GM18499 (cell line): Measurements from ENCODE around the gene GFOD1.
"Not testable (repeated sequence)": the region's sequence is repeated elsewhere in the genome, so short reads cannot be mapped to it uniquely, and the experiment has no call there.

Experiments
- ATAC-seq: cut with Tn5 transposase; IDR thresholded peaks from one replicate; pipeline ENCODE4 v1.9.1; 2021; ENCODE audit warnings: moderate number of reproducible peaks; ENCODE audit not compliant: insufficient read depth, unreplicated experiment

Gene GFOD1

DNA sequence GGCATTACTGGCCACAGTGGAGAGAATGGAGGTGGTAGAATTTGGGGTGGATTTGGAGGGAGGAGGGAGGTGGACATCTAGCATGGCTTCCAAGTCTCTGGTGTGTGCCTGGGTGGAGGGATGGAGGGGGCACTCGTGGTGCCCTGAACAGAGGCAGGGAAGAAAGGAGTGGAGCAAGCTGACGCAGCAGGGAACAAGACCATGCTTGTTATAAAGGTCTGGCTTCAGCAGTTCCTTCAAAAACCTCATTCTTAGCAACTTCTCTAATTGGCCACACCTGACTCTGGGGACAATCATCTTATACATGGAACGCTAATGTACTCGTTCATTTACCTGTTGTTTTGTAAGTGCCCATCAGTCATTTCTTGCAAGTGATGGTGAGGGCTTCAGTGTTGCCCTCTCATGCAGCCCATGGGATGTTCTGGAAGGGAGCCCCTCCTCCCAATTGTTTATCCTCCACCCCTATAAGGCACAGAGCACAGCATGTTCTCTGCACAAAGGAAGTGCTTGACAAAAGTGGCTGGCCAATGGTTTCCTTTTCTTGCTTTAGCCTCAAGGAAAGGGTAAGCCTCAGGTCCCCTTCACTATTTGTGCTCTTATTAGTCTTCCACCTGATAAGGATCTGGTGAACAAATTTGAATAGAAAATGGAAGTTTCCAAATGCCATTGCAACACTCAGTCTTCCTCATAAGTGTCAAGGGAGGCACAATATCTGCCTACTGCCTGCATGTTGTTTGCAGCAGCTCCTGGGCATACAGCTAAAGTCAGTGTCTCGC lies 39.3 kb downstream of the GFOD1 start:
- no peak for ATAC-seq

DNA sequence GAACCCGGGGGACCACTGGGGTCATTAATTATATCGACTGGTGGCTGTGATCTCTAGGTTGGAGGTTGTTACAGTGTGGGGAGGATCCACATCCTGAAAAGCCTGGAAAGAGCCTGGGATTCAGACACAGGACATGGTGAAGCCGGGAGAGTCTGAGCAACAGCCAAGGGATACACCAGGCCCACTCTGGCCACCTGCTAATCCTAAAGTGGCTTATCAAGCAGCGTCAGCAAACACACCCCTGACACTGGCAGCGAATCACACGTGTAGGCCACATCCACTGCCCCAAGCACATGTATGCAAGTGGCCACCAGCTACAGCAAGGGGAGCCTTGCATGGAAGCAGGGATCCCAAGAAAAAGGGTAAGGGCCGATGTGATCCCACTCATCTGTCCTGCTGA lies 41.0 kb downstream of the GFOD1 start:
- no peak for ATAC-seq

DNA sequence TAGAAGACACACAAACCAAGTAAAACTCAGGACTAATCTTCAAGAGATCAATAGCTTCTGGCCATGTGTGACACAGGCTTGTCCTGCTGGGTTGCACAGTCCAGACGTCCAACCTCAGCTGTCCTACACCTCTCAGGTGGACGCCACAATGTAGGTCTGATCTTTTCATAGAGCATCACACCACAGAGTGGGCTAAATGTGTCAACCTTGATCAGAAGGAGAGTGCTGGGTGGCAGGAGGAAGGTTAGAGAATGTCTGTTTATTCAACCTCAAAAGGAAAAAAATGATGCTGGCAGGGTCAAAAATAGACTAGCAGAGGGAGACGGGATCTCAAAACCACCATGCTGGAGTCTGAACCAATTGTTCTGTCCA lies 41.7 kb downstream of the GFOD1 start:
- no peak for ATAC-seq

DNA sequence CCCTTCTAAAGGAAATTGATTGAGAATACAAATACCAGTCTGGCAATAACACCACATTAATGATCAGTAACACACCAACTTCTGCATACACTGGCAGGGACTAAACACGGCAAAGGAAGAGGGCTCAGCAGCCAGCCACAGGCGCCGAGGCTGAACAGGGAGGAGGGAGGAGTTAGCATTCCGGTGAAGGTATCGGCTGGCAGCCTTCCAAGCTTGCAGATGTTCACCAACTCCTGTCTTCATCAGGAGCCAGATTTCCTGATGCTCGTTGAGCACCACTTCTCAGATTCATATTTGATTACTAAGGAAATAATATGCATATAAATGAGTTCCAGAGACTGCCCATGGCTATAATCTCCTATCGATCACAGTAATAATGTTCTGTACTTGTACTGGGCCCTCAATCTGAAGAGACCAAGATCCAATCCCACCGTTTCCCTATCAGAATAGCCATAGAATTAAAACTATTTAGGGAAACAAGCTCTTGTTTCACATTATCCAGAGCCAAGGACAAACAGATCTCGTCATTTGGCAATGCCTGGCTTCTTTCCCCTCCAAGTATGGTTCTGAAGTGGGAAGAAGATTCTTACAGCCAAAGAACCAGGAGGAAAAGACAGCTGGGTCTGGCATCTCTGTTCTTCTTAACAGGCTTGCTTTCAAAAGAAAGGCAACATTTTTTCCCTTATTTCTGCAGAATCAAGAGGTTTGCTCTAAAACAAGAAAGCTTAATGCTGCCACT lies 42.2 kb downstream of the GFOD1 start:
- no peak for ATAC-seq

DNA sequence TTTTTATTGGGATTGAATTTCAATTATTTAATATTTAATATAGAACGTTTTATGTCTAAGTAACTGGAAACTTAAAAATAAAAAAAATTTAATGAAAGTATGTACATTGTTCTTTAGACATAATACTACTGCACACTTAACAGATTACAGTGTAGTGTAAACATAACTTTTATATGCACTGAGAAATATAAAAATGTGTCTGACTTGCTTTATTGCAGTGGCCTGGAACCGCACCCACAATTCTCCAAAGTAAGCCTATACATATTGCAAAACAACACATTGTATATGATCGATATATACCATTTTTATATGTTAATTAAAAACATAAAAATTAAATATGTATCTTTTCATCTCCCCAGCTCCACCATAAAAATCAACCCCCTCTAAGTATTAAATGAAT lies 42.8 kb downstream of the GFOD1 start:
- ATAC-seq: no peak

DNA sequence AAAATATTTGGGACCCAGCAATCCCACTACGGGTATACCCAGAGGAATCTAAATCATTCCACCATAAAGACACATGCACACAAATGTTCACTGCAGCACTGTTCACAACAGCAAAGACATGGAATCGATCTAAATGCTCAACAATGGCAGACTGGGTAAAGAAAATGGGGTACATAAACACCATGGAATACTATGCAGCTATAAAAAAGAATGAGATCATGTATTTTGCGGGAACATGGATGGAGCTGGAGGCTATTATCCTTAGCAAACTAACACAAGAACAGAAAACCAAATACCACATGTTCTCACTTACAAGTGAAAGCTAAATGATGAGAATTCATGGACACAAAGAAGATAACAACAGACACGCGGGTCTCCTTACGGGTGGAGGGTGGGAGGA lies 43.4 kb downstream of the GFOD1 start:
- ATAC-seq: not testable (repeated sequence)

DNA sequence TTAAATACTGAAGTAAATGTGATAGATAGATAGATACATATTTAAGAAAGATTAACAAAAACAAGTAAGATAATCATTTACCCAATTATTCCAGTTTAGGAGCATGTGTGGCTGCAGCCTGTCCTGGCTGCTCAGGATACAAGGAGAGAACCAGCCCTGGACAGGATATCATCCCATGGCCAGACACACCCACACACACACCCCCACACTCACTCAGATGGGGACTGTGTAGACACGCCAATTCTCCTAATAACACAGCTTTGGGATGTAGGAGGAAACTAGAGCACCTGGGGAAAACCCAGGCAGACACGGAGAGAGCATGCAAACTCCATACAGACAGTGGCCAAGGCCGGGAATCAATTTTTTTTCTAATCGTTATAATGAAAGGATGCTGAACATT lies 45.6 kb downstream of the GFOD1 start:
- ATAC-seq: no peak

DNA sequence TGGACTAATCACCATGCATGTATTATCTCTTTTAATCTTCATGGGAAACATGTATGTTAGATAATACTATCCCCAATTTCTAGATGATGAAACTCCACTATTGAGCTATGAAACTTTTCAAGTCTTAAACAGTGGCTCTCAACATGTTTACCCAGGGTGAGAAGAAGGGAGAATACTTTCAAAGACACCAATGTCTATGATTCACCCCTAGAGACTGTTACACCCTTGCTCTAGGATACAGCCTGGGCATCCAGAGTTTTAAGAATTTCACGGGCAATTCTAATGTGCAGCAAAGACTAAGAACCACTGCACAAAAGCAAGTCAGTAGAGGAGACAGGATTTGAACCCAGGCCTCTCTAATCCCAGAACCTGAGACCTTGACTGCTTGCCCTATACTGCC lies 47.8 kb downstream of the GFOD1 start:
- no peak for ATAC-seq

DNA sequence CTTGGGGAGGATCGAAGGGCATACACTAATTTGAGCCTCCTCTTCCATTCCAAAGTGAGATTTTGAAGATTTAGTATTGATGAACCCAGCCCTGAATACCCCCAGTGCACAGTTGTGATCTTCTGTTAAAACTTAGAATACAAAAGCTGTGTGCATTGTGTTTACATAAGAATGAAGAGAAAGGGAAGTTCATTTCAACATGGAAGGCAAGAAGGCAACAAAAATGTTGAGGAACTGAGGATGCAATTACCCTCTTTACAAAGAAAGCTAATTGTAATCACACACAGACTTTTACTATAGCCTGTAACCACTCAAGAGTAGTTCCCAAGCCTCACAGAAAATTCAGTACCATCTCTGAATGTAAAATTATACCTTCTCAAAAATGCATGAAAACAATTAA lies 49.3 kb downstream of the GFOD1 start:
- no peak for ATAC-seq

DNA sequence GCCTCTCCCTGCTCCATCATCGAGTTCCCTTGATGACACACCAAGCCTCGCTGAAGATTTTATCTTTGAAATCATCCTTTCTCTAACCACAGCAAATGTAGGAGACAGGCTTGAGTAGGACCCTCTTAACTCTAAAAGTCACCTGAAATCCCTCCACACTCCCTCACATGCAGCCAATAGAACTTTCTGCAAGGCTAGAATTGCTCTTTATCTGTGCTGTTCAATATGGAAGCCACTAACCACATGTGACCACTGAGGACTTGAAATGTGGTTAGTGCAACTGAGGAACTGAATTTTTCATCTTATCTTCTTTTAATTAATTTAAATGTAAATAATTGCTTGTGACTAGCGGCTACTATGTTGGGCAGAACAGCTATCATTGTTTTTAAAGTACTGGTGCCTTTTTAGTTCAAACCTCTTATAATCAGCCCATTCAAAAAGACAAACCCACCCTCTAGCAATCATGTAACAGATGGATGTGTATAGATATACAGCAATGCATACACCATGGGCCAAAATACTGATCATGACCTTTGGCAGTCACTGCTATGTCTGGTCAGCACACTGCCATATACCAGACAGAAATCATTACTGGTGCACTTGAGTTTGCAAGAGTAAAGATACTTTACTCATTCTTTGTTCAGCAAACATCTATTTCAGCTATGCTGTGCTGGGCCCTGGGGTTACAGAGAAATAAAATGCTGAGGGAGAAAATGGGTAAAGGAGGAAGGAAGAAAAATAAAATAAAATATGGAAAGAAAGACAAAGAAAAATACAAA lies 50.0 kb downstream of the GFOD1 start:
- no peak for ATAC-seq

DNA sequence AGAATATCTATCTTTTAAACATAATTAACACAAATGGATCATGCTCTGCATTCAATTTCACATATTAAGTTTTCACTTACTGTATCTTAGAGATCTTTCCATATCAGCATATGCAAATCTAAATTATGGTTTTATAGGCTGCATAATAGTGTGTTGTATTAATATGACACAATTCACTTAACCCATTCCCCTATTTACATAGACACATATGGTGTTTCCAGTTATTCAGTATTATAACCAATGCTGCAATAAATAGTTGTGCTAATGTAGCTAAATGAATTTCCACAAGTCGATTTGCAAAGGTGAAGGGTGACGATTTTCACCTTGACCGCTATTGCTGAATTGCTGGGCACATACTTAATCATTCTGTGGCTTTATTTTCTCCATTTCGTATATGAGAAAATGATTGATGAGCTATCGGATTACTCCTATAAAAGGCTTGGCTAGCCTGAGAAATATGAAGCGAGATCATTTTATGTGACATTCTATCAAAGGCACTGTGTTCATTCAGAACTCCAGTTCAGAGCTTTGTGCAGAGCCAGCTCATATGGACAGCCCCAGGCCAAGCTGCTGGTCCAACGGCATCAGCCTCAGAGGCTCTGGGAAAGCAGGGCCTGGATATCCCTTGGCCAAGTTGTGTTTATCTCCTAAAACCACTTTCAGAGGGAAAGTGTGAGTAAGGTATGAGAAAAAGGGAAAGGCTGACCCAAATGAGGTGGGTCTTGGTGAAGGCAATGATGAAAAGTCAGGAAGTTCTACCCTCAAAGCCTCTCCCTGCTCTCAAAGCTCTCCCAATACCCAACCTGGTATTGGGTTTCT lies 50.8 kb downstream of the GFOD1 start:
- ATAC-seq: no peak

DNA sequence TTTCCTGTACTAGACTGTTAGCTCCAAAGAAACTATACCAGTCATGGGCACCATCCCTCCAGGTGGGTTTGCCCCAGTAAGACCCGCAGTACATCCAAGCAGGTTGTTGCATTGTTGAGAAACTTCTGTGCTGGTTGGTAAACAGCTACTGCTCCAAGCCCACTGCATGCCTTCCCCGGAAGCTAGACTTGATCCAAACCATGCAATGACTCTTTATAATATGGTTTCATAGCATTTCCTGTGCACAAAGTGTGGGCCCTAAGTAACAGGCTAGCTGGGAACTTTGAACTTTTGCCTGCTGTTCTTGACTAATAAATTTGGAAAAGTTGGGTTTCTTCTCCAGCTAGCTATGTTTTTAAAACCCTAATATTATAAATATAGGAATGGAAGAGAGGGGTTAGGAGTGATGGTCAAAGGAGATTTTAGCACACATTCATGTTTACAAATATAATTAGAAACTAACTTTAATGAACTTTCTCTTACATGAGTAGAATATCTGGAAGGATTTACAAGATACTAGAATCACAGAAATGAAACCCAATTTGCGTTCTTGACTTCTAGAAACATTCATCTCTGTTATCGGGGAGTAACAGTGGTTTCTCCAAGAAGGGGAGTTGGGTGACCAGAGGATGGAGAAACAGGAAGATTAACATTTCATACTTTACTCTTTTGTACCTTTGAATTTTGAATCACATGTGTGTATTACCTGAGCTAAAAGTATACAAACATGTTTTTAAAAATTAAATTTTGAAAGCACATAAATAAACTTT lies 51.7 kb downstream of the GFOD1 start:
- no peak for ATAC-seq

DNA sequence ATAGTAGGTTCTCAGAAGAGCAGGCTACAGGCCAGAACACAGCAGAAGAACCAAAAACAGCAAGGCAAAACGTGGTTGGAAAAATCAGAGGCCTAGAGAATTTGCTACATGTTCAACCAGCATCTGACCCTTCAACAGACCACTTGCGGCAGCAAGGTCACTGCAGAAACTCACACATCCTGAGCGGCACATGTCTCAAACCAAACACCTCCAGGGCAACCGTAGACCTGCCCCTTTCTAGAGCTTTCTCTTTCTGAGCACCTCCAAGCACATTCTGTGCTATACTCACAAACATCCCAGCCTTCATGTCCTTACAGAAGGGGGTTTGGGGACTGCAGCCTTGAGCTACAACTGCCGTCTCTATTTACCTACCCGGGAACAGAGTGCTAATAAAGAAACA lies 52.6 kb downstream of the GFOD1 start:
- ATAC-seq: no peak

DNA sequence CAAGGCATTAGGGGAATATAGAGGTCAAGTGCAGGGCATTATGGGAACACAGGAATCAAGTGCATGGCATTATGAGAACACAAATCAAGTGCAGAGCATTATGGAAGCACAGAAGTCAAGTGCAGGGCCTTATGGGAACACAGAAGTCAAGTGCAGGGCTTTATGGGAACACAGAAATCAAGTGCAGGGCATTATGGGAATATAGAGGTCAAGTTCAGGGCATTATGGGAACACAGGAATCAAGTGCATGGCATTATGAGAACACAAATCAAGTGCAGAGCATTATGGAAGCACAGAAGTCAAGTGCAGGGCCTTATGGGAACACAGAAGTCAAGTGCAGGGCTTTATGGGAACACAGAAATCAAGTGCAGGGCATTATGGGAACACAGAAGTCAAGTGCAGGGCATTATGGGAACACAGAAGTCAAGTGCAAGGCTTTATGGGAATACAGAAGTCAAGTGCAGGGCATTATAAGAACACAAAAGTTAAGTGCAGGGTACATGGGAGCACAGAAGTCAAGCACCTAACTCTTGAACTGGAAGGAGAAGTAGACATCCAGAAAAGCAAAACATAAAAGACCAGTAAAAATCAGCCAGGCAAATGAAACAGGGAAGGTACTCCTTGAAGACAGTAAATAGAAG lies 53.1 kb downstream of the GFOD1 start:
- ATAC-seq: not testable (repeated sequence)

DNA sequence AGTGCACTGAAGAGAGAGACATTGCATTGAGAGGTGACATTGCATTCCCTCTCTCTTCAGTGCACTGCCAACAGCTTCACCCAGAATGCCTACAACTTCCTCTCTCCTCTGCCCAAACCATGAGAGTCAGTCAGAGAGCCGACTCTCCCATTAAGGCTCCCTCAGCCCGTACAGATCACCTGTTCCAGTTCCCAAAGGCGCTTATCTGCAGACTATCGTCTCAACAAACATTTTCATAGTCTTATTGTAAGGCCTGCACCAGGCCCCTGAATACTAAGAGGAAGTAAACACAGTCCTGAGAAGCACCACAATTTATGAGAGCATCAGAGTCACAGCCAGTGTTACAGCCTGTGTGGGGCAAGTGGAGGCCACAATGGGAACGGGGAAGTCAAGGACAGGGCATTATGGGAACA lies 53.7 kb downstream of the GFOD1 start:
- no peak for ATAC-seq

DNA sequence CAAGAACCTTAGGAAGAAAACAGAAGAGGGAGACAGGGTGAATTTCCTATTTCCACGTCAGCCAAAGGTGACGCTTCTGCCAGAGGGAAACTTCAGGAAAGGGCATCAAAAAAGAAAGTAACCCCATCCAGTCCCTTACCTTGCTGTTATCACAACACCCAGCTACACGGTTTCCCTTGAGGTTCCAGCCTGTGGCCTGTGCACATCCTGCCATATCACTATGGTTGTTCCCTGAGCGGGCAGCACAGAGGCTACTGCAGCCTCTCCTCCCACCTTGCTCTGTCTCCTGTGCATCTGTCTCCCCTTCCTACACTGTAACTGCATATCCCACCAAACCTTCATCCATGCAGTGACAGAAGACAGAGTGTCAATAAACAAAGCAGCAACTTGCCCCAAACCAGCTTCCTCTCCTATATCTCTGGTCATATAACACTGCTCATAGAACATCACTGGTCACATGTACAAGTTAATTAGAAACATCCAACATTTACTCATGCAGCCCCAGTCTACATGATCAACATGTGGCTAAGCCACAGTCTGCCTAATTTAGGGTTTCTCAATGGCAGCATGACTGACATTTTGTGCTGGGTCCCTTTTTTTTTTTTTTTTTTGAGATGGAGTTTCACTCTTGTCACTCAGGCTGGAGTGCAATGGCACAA lies 54.7 kb downstream of the GFOD1 start:
- no peak for ATAC-seq

DNA sequence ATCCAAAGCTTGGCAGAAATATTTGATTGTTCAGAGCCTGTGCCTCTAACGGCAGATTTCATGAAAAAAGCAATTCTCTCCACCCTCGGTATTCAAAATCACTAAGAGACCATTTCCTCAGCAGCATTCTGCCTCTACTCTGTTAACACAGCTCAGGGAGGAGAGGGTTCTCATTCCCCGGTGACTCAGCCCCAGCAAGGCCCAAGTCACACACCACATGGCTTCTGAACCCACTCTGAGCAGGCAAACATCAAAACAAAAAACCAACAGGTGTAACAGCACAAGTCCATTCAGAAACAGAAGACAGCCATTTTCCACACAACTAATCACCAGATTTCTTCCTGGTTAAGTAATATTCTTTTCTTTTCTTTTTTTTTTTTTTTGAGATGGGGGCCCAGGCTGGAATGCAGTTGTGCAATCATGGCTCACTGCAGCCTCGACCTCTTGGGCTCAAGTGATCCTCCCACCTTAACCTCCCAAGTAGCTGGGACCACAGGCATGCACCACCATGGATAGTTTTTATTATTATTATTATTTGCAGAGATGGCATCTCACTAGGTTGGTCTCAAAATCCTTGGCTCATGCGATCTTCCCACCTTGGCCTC lies 55.4 kb downstream of the GFOD1 start:
- ATAC-seq: no peak

DNA sequence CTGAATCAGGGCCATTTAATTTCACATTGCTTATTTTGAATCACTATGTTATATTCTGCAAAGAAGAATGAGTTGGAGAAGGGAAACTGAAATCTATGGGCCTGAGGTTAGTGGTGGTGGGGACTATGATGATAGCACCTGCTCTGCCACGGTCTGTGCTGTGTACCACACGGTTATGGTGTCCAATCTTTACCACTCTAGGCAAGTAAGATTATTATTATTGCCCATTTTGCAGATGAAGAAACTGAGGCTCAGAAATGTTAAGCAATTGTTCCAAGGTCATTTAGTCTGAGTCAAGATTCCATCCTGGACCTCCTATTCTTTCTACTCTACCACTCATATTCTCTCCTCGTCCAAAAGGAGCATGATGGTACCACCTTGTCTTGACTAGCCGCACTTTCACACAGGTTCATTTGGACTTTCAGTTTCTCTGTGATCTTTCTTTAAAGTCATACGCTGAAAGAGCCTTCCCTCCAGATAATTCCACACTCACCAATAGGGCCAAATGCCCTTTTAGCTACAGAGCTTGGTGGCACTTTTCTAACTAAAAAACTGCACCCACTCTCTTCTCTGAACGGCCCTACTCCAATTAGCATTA lies 56.2 kb downstream of the GFOD1 start:
- no peak for ATAC-seq
